HepG2 (cell line): Measurements from ENCODE around the gene SETD1A. TPM values are rescaled to one million over a fixed set of nuclear protein-coding genes. Genes with fewer than 3 reads are reported as not detected.
A peak's percentile ranks its signal among the peaks of the same experiment; 100 is the strongest.

Source experiments
- ATAC-seq: fragments of 200-7000 bp; cut with Tn5 transposase; 3 replicates; pipeline ENCODE4 v1.9.1; 2020; ENCODE audit warnings: mild to moderate bottlenecking, moderate library complexity
- BruUV-seq: library from RNA; stranded (reverse); fragments of 400-500 nt; replicated peaks from 2 replicates; lab custom pipeline; 2021; lab: Mats Ljungman, UMichigan
- CTCF ChIA-PET: fragments of 300-600 bp; formaldehyde crosslinking; extraction: SDS; loops from one replicate; lab custom pipeline; 2021; ENCODE audit warnings: low total read pairs, inconsistent platforms, low intra/inter-chr PET ratio; lab: Yijun Ruan, JAX
- POLR2A ChIA-PET: fragments of 350-600 bp; sonication (Branson Sonifier 250); formaldehyde crosslinking; loops from one replicate; lab custom pipeline; 2020; ENCODE audit warnings: antibody characterized with exemption, inconsistent platforms; lab: Yijun Ruan, JAX
- DNase-seq: peaks from one replicate; pipeline ENCODE4 v3.0.0-alpha.2; 2015; ENCODE audit warnings: low spot score
- FAIRE-seq: peaks from 3 replicates; lab custom pipeline; 2011; peaks lifted over from hg19 to GRCh38; lab: Jason Lieb, UNC
- H2AFZ ChIP-seq: one replicate; pipeline ENCODE4 v1.6.1; 2011; ENCODE audit warnings: low read length, inconsistent platforms
- H3K27ac ChIP-seq: fragments of 300-600 bp; 3 replicates; pipeline ENCODE4 v1.8.0; 2011; ENCODE audit warnings: mixed run types, mild to moderate bottlenecking, mixed read lengths, low read length, inconsistent platforms; ENCODE audit not compliant: insufficient read depth; ENCODE audit errors: extremely low read length
- H3K27me3 ChIP-seq, 2 experiments: fragments of 200-600 bp in 1 of 2; 2 replicates in 1 of 2; 3 replicates in 1 of 2; pipeline versions ENCODE4 v1.6.0 to v1.8.0; 2011; ENCODE audit warnings: low read length in 2 of 2, mild to moderate bottlenecking in 2 of 2, moderate library complexity in 2 of 2, inconsistent platforms in 1 of 2; ENCODE audit not compliant: insufficient read depth in 2 of 2, control insufficient read depth in 1 of 2
- H3K36me3 ChIP-seq, 2 experiments: fragments of 200-600 bp in 1 of 2; replicated peaks in 1 of 2; 2 replicates in 1 of 2; 3 replicates in 1 of 2; pipeline versions ENCODE4 v1.5.1 to v1.8.0; 2011; ENCODE audit warnings: low read length in 2 of 2, inconsistent platforms in 1 of 2; ENCODE audit not compliant: insufficient read depth in 2 of 2, control insufficient read depth in 1 of 2
- H3K4me1 ChIP-seq: 2 replicates; pipeline ENCODE4 v1.5.1; 2012; ENCODE audit warnings: low read length, inconsistent platforms; ENCODE audit not compliant: insufficient read depth
- H3K4me2 ChIP-seq: 2 replicates; pipeline ENCODE4 v1.6.0; 2011; ENCODE audit warnings: low read depth, low read length, inconsistent platforms
- H3K4me3 ChIP-seq, 3 experiments: fragments of 200-600 bp in 1 of 3; sonication (generic), shearing (Covaris generic) in 1 of 3; replicated peaks in 1 of 3; 2 replicates each; pipeline ENCODE4 v1.5.1; 2011 to 2016; ENCODE audit warnings: low read length in 3 of 3, inconsistent platforms in 2 of 3, low read depth in 2 of 3, mild to moderate bottlenecking in 2 of 3, control low read depth in 1 of 3, mixed read lengths in 1 of 3; ENCODE audit not compliant: insufficient read depth in 1 of 3
- H3K79me2 ChIP-seq: one replicate; pipeline ENCODE4 v1.6.1; 2011; ENCODE audit warnings: low read length, inconsistent platforms; ENCODE audit not compliant: insufficient read depth
- H3K9ac ChIP-seq: 2 replicates; pipeline ENCODE4 v1.6.0; 2011; ENCODE audit warnings: mild to moderate bottlenecking, low read depth, low read length, inconsistent platforms; ENCODE audit not compliant: insufficient read depth
- H3K9me3 ChIP-seq: 2 replicates; pipeline ENCODE4 v1.5.1; 2012; ENCODE audit warnings: mild to moderate bottlenecking, low read length
- H4K20me1 ChIP-seq: 2 replicates; pipeline ENCODE4 v1.6.0; 2011; ENCODE audit warnings: inconsistent platforms, mild to moderate bottlenecking, low read length, moderate library complexity; ENCODE audit not compliant: insufficient read depth
- CREM ChIP-seq, 2 experiments: sonication (generic) in 1 of 2; formaldehyde crosslinking in 1 of 2; IDR thresholded peaks; 2 replicates each; pipeline versions ENCODE4 v1.4.0 to v1.6.1; 2016 to 2020; ENCODE audit warnings: antibody characterized with exemption in 1 of 2, mild to moderate bottlenecking in 1 of 2, missing genetic modification reagents in 1 of 2
- ERF ChIP-seq: IDR thresholded peaks from 2 replicates; pipeline ENCODE4 v1.6.1; 2018; ENCODE audit warnings: missing biosample characterization, missing genetic modification reagents
- FOXC1 ChIP-seq: sonication (generic); formaldehyde crosslinking; IDR thresholded peaks from 2 replicates; pipeline ENCODE4 v1.8.0; 2022; ENCODE audit warnings: mild to moderate bottlenecking, missing genetic modification reagents, borderline replicate concordance
- ISX ChIP-seq: sonication (generic); formaldehyde crosslinking; conservative IDR thresholded peaks from 2 replicates; pipeline ENCODE4 v1.5.0; 2020; ENCODE audit warnings: missing genetic modification reagents
- KMT2A ChIP-seq: sonication (generic); formaldehyde crosslinking; IDR thresholded peaks from 2 replicates; pipeline ENCODE4 v1.4.0; 2020; ENCODE audit warnings: missing genetic modification reagents
- NR2C2 ChIP-seq: sonication (generic); formaldehyde crosslinking; IDR thresholded peaks from 2 replicates; pipeline ENCODE4 v1.4.0; 2020; ENCODE audit warnings: missing genetic modification reagents, mild to moderate bottlenecking, moderate library complexity, borderline replicate concordance
- PLSCR1 ChIP-seq: sonication (generic); formaldehyde crosslinking; IDR thresholded peaks from 2 replicates; pipeline ENCODE4 v1.5.0; 2020; ENCODE audit warnings: missing genetic modification reagents, mild to moderate bottlenecking, borderline replicate concordance
- SALL1 ChIP-seq: sonication (generic); formaldehyde crosslinking; IDR thresholded peaks from 2 replicates; pipeline ENCODE4 v1.8.0; 2022; ENCODE audit warnings: mild to moderate bottlenecking, missing genetic modification reagents
- SP4 ChIP-seq: sonication (generic); formaldehyde crosslinking; IDR thresholded peaks from 2 replicates; pipeline ENCODE4 v1.8.1; 2023; ENCODE audit warnings: mild to moderate bottlenecking, missing genetic modification reagents
- STAG1 ChIP-seq: sonication (generic); formaldehyde crosslinking; IDR thresholded peaks from 2 replicates; pipeline ENCODE4 v1.4.0; 2020; ENCODE audit warnings: missing genetic modification reagents
- THRA ChIP-seq: sonication (generic); formaldehyde crosslinking; IDR thresholded peaks from 2 replicates; pipeline ENCODE4 v1.4.0; 2020; ENCODE audit warnings: missing genetic modification reagents, borderline replicate concordance
- ZNF143 ChIP-seq: sonication (generic); formaldehyde crosslinking; IDR thresholded peaks from 2 replicates; pipeline ENCODE4 v1.4.0; 2020; ENCODE audit warnings: missing genetic modification reagents
- ZNF430 ChIP-seq: sonication (generic); formaldehyde crosslinking; IDR thresholded peaks from 2 replicates; pipeline ENCODE4 v1.9.0; 2021; ENCODE audit warnings: mild to moderate bottlenecking, missing genetic modification reagents
- ZNF572 ChIP-seq: sonication (generic); formaldehyde crosslinking; IDR thresholded peaks from 2 replicates; pipeline ENCODE4 v1.5.1; 2020; ENCODE audit warnings: mild to moderate bottlenecking, missing genetic modification reagents
- WGBS: methylation state at CpG from one replicate; pipeline ENCODE4 v1.1.6; 2017; ENCODE audit warnings: low lambda C conversion rate; 5-methylcytosine and 5-hydroxymethylcytosine counted together
- in situ Hi-C: cut with HindIII; loops from 2 replicates; pipeline ENCODE4 v1.10.0; 2017; ENCODE audit warnings: low pct_unique_long_range_greater_than_20kb; ENCODE audit not compliant: extremely low pct_ligation_motif_present
- intact Hi-C: fragments of 100-400 bp; cut with micrococcal nuclease; formaldehyde crosslinking; loops from one replicate; pipeline ENCODE4 v1.10.0; 2022; ENCODE audit not compliant: unreplicated experiment
- polyA plus RNA-seq, 8 experiments: library from polyadenylated mRNA; depleted of rRNA in 3 of 8; stranded (reverse) in 7 of 8; unstranded in 1 of 8; fragments of >200 nt; fragmentation: Illumina TruSeq in 4 of 8; extraction: Trizol in 4 of 8; gene quantifications; 2 replicates each; pipeline versions ENCODE4 v1.2.1 to v1.2.3, GENCODE V29; 2011 to 2016; ENCODE audit warnings: low read depth in 4 of 8, missing spikeins in 1 of 8, mixed read lengths in 1 of 8; ENCODE audit not compliant: insufficient read depth in 1 of 8
- total RNA-seq, 5 experiments: library from RNA; depleted of rRNA; stranded (reverse); fragments of >200 nt; fragmentation: Illumina TruSeq; extraction: Trizol; gene quantifications; 2 replicates each; pipeline ENCODE4 v1.2.3, GENCODE V29; 2016; ENCODE audit warnings: low read depth in 1 of 5
- TF ChIP-seq, protein P1 (sequence below): sonication (generic); formaldehyde crosslinking; IDR thresholded peaks from 2 replicates; pipeline ENCODE4 v1.9.0; 2022; ENCODE audit warnings: missing genetic modification reagents, mild to moderate bottlenecking, borderline replicate concordance
- TF ChIP-seq, protein P2 (sequence below): sonication (generic); formaldehyde crosslinking; IDR thresholded peaks from 2 replicates; pipeline ENCODE4 v1.5.0; 2020; ENCODE audit warnings: mild to moderate bottlenecking, missing genetic modification reagents, borderline replicate concordance

Gene SETD1A
- total and polyA plus RNA-seq, 2 of the 13 experiments (the other 11 are each of a cell fraction or from before 2014, with no cell fraction given): 3.8 to 5.6 TPM

- Histone ChIP-seq H3K27ac (no peak overlapping the region), H3K27me3 (no peaks in the 10 kb centered on the region; a peak in 1 of 5 replicates), H4K20me1 (no peaks in the 10 kb centered on the region), H2AFZ (no peak overlapping the region), H3K9me3 (no peaks in the 10 kb centered on the region), H3K4me3 (no peak overlapping the region), H3K4me1 (peaks cover 15% of the 10 kb centered on the region), H3K9ac (no peak overlapping the region), H3K36me3 (peaks cover 11 to 25% of the 10 kb centered on the region in 2 experiments), H3K4me2 (no peak overlapping the region), H3K79me2 (no peaks in the 10 kb centered on the region)
- BruUV-seq: no TSS peak
- CTCF ChIA-PET: no interaction called here
- 78% methylated on average over 15 of the region's 15 CpGs for WGBS
- in situ Hi-C loops: no loop called here
- DNase-seq (peak; percentile 61), ATAC-seq (peak; percentile 50), FAIRE-seq (peak; percentile 95)
- POLR2A ChIA-PET: interaction anchor here (0.7 to 2.4 kb wide), 4 partner anchors 14 to 252 kb away, joined by 3 to 8 read pairs (median 4); partner anchors contain the start of genes FUS and ORAI3
- intact Hi-C loops: loop anchor here (10.0 kb wide), 1 partner anchor 233 kb away; the partner anchor contains the start of gene SRCAP
- TF ChIP-seq, protein P1, sequence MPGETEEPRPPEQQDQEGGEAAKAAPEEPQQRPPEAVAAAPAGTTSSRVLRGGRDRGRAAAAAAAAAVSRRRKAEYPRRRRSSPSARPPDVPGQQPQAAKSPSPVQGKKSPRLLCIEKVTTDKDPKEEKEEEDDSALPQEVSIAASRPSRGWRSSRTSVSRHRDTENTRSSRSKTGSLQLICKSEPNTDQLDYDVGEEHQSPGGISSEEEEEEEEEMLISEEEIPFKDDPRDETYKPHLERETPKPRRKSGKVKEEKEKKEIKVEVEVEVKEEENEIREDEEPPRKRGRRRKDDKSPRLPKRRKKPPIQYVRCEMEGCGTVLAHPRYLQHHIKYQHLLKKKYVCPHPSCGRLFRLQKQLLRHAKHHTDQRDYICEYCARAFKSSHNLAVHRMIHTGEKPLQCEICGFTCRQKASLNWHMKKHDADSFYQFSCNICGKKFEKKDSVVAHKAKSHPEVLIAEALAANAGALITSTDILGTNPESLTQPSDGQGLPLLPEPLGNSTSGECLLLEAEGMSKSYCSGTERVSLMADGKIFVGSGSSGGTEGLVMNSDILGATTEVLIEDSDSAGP: peak; percentile 46; the same call in 1 of the 2 replicates
- TF ChIP-seq ZNF572: no peak
- 0 out of 2 replicates have a peak, but pooled peaks have one; percentile 13 for TF ChIP-seq SALL1 (CRISPR knock-in tag)
- 0 out of 2 replicates have a peak, but pooled peaks have one; percentile 58 for TF ChIP-seq SP4 (CRISPR knock-in tag)
- no peak for TF ChIP-seq ISX (CRISPR knock-in tag)
- no peak for TF ChIP-seq STAG1 (CRISPR knock-in tag)
- TF ChIP-seq ERF (CRISPR knock-in tag): no peak
- TF ChIP-seq CREM (IDR thresholded peaks at IDR 0.05): peak; percentile 89
- no peak for TF ChIP-seq CREM (CRISPR knock-in tag; IDR thresholded peaks at IDR 0.05)
- TF ChIP-seq ZNF430 (CRISPR knock-in tag): no peak
- 0 out of 2 replicates have a peak, but pooled peaks have one; percentile 29 for TF ChIP-seq FOXC1 (CRISPR knock-in tag)
- no peak for TF ChIP-seq KMT2A (CRISPR knock-in tag)
- TF ChIP-seq, protein P2, sequence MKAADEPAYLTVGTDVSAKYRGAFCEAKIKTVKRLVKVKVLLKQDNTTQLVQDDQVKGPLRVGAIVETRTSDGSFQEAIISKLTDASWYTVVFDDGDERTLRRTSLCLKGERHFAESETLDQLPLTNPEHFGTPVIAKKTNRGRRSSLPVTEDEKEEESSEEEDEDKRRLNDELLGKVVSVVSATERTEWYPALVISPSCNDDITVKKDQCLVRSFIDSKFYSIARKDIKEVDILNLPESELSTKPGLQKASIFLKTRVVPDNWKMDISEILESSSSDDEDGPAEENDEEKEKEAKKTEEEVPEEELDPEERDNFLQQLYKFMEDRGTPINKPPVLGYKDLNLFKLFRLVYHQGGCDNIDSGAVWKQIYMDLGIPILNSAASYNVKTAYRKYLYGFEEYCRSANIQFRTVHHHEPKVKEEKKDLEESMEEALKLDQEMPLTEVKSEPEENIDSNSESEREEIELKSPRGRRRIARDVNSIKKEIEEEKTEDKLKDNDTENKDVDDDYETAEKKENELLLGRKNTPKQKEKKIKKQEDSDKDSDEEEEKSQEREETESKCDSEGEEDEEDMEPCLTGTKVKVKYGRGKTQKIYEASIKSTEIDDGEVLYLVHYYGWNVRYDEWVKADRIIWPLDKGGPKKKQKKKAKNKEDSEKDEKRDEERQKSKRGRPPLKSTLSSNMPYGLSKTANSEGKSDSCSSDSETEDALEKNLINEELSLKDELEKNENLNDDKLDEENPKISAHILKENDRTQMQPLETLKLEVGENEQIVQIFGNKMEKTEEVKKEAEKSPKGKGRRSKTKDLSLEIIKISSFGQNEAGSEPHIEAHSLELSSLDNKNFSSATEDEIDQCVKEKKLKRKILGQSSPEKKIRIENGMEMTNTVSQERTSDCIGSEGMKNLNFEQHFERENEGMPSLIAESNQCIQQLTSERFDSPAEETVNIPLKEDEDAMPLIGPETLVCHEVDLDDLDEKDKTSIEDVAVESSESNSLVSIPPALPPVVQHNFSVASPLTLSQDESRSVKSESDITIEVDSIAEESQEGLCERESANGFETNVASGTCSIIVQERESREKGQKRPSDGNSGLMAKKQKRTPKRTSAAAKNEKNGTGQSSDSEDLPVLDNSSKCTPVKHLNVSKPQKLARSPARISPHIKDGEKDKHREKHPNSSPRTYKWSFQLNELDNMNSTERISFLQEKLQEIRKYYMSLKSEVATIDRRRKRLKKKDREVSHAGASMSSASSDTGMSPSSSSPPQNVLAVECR (CRISPR knock-in tag): peak; percentile 41; the same call in 1 of the 2 replicates
- peak; percentile 80 for TF ChIP-seq NR2C2
- no peak for TF ChIP-seq PLSCR1 (CRISPR knock-in tag)
- TF ChIP-seq THRA (CRISPR knock-in tag): no peak
- TF ChIP-seq ZNF143 (CRISPR knock-in tag): peak; percentile 89
Observed at GRCh38 chr16:30927789-30928378, 29.7 kb upstream of the SETD1A start.
